GM12878 (cell line): Measurements from ENCODE around the gene RIMS1. TPM values are rescaled to one million over a fixed set of nuclear protein-coding genes. Genes with fewer than 3 reads are reported as not detected.
A peak's percentile ranks its signal among the peaks of the same experiment; 100 is the strongest.

Experiments used
- ATAC-seq: fragments of 200-7000 bp; cut with Tn5 transposase; 3 replicates; pipeline ENCODE4 v1.9.1; 2020; ENCODE audit warnings: mild to moderate bottlenecking, moderate library complexity
- BruUV-seq: library from RNA; stranded (reverse); fragments of 400-500 nt; replicated peaks from 2 replicates; lab custom pipeline; 2021; lab: Mats Ljungman, UMichigan
- CTCF ChIA-PET: fragments of 300-600 bp; sonication (Branson Sonifier 250); formaldehyde crosslinking; extraction: SDS; loops from one replicate; lab custom pipeline; 2021; ENCODE audit warnings: inconsistent platforms; lab: Yijun Ruan, JAX
- POLR2A ChIA-PET: fragments of 350-600 bp; formaldehyde crosslinking; extraction: SDS; loops from one replicate; lab custom pipeline; 2021; ENCODE audit warnings: inconsistent platforms; lab: Charles Lee
- RAD21 ChIA-PET: fragments of 300-600 bp; sonication (Branson Sonifier 250); formaldehyde crosslinking; loops from one replicate; lab custom pipeline; 2023; ENCODE audit warnings: antibody characterized with exemption; ENCODE audit not compliant: unreplicated experiment; lab: Charles Lee
- SMC1A ChIA-PET: fragments of 300-600 bp; sonication (Branson Sonifier 250); formaldehyde crosslinking; loops from one replicate; lab custom pipeline; 2023; ENCODE audit not compliant: unreplicated experiment, uncharacterized antibody; lab: Charles Lee
- DNase-seq: peaks from one replicate; pipeline ENCODE4 v3.0.0-alpha.2; 2011; ENCODE audit warnings: low read depth, low spot score
- FAIRE-seq: peaks from 3 replicates; lab custom pipeline; 2011; peaks lifted over from hg19 to GRCh38; lab: Jason Lieb, UNC
- H2AFZ ChIP-seq: 2 replicates; pipeline ENCODE4 v1.6.0; 2011; ENCODE audit warnings: low read depth, low read length, control low read depth; ENCODE audit not compliant: control insufficient read depth
- H3K27ac ChIP-seq: 2 replicates; pipeline ENCODE4 v1.5.1; 2011; ENCODE audit warnings: control low read depth; ENCODE audit not compliant: control insufficient read depth, insufficient read depth
- H3K27me3 ChIP-seq, 2 experiments: replicated peaks in 1 of 2; 2 replicates each; pipeline versions ENCODE4 v1.6.0 to v1.6.1; 2011; ENCODE audit warnings: low read length in 1 of 2; ENCODE audit not compliant: control insufficient read depth in 2 of 2, insufficient read depth in 2 of 2
- H3K36me3 ChIP-seq, 2 experiments: 2 replicates each; pipeline ENCODE4 v1.5.1; 2011; ENCODE audit warnings: low read length in 1 of 2; ENCODE audit not compliant: control insufficient read depth in 2 of 2, insufficient read depth in 2 of 2
- H3K4me1 ChIP-seq: 2 replicates; pipeline ENCODE4 v1.6.1; 2011; ENCODE audit warnings: mild to moderate bottlenecking, low read length, moderate library complexity, mixed read lengths; ENCODE audit not compliant: control insufficient read depth, insufficient read depth
- H3K4me2 ChIP-seq: 2 replicates; pipeline ENCODE4 v1.6.0; 2011; ENCODE audit warnings: control low read depth; ENCODE audit not compliant: control insufficient read depth, insufficient read depth
- H3K4me3 ChIP-seq: fragments of 200-600 bp; sonication (generic); 2 replicates; pipeline ENCODE4 v1.5.1; 2016
- H3K79me2 ChIP-seq: 2 replicates; pipeline ENCODE4 v1.6.0; 2011; ENCODE audit warnings: low read length; ENCODE audit not compliant: control insufficient read depth, insufficient read depth
- H3K9ac ChIP-seq: 2 replicates; pipeline ENCODE4 v1.8.0; 2011; ENCODE audit warnings: low read length, control low read depth, mixed read lengths; ENCODE audit not compliant: control insufficient read depth, insufficient read depth
- H3K9me3 ChIP-seq: replicated peaks from 3 replicates; pipeline ENCODE4 v1.5.1; 2011; ENCODE audit warnings: mild to moderate bottlenecking, low read length; ENCODE audit not compliant: control insufficient read depth, insufficient read depth
- H4K20me1 ChIP-seq: 2 replicates; pipeline ENCODE4 v1.6.0; 2011; ENCODE audit not compliant: control insufficient read depth, insufficient read depth
- EP300 ChIP-seq, 2 experiments: fragments of 150-350 bp in 1 of 2; IDR thresholded peaks; 2 replicates each; pipeline ENCODE4 v1.6.1; 2011 to 2012; ENCODE audit warnings: low read depth in 2 of 2, low read length in 2 of 2, borderline replicate concordance in 1 of 2, improper control_type of control experiment in 1 of 2, inconsistent platforms in 1 of 2; ENCODE audit not compliant: control insufficient read depth in 1 of 2
- GATAD2B ChIP-seq: fragments of 450-650 bp; conservative IDR thresholded peaks from 2 replicates; pipeline ENCODE4 v1.6.1; 2017; ENCODE audit warnings: low read depth, mild to moderate bottlenecking, moderate library complexity
- LARP7 ChIP-seq: fragments of 450-650 bp; IDR thresholded peaks from 2 replicates; pipeline ENCODE4 v1.6.1; 2017; ENCODE audit warnings: mild to moderate bottlenecking
- MTA2 ChIP-seq: fragments of 450-650 bp; IDR thresholded peaks from 2 replicates; pipeline ENCODE4 v1.6.1; 2016; ENCODE audit warnings: low read depth, mild to moderate bottlenecking, moderate library complexity
- NFIC ChIP-seq: IDR thresholded peaks from 2 replicates; pipeline ENCODE4 v1.6.1; 2012; ENCODE audit warnings: low read depth, mild to moderate bottlenecking, inconsistent platforms, low read length, moderate library complexity
- RAD21 ChIP-seq: IDR thresholded peaks from 2 replicates; pipeline ENCODE4 v1.6.1; 2011; ENCODE audit warnings: mild to moderate bottlenecking, low read depth, low read length, moderate library complexity; ENCODE audit not compliant: insufficient read depth
- STAT1 ChIP-seq: fragments of 450-650 bp; conservative IDR thresholded peaks from 2 replicates; pipeline ENCODE4 v1.6.1; 2014; ENCODE audit warnings: antibody characterized with exemption, mild to moderate bottlenecking
- WGBS: methylation state at CpG from one replicate; pipeline ENCODE4 v1.1.6; 2016; ENCODE audit warnings: low lambda C conversion rate; ENCODE audit not compliant: insufficient replicate concordance, insufficient coverage; ENCODE audit errors: missing lambda C conversion rate; 5-methylcytosine and 5-hydroxymethylcytosine counted together
- in situ Hi-C: fragments of 300-500 bp; cut with MboI; formaldehyde crosslinking; loops from 9 replicates; pipeline ENCODE4 v1.14.3; 2018; ENCODE audit warnings: mixed read lengths
- intact Hi-C: fragments of 100-400 bp; cut with micrococcal nuclease; formaldehyde crosslinking; loops from one replicate; pipeline ENCODE4 v1.14.2; 2022; ENCODE audit not compliant: unreplicated experiment
- polyA plus RNA-seq, 11 experiments: library from polyadenylated mRNA; depleted of rRNA in 4 of 11; unstranded in 6 of 11; stranded (reverse) in 5 of 11; fragments of >200 nt; fragmentation: Nextera tagmentation in 4 of 11; fragmentation: Illumina TruSeq in 1 of 11; extraction: Ambion mirVana in 4 of 11; extraction: Trizol in 1 of 11; gene quantifications; 1 replicate in 1 of 11; 2 replicates in 10 of 11; pipeline versions ENCODE4 v1.2.1 to v1.2.3, GENCODE V29; 2011 to 2016; ENCODE audit warnings: inconsistent platforms in 2 of 11, missing spikeins in 2 of 11, low read depth in 1 of 11
- total RNA-seq, 4 experiments: library from RNA; depleted of rRNA in 3 of 4; stranded (reverse); fragments of >200 nt in 3 of 4; fragmentation: Illumina TruSeq in 1 of 4; extraction: Trizol in 1 of 4; gene quantifications; 2 replicates each; pipeline versions ENCODE4 v1.2.1 to v1.2.3, GENCODE V29; 2013 to 2021
- TF ChIP-seq, protein P1 (sequence below), 3 experiments: IDR thresholded peaks in 2 of 3; conservative IDR thresholded peaks in 1 of 3; 2 replicates each; pipeline ENCODE4 v1.5.1; 2011; ENCODE audit warnings: low read depth in 3 of 3, low read length in 3 of 3, mild to moderate bottlenecking in 3 of 3, control low read depth in 2 of 3, moderate library complexity in 2 of 3, inconsistent platforms in 1 of 3, mixed read lengths in 1 of 3; ENCODE audit not compliant: control insufficient read depth in 2 of 3, insufficient read depth in 1 of 3; ENCODE audit errors: extremely low read depth in 1 of 3
- TF ChIP-seq, protein P2 (sequence below): IDR thresholded peaks from 2 replicates; pipeline ENCODE4 v1.6.1; 2012; ENCODE audit warnings: low read depth, low read length, improper control_type of control experiment
- TF ChIP-seq, protein P3 (sequence below): fragments of 150-350 bp; IDR thresholded peaks from 2 replicates; pipeline ENCODE4 v1.6.1; 2016; ENCODE audit warnings: low read depth, low read length

The RIMS1 gene
- total and polyA plus RNA-seq, 10 of the 15 experiments (the other 5 are each of a cell fraction or from before 2014, with no cell fraction given): 0.05 to 0.76 (median 0.23) TPM

DNA sequence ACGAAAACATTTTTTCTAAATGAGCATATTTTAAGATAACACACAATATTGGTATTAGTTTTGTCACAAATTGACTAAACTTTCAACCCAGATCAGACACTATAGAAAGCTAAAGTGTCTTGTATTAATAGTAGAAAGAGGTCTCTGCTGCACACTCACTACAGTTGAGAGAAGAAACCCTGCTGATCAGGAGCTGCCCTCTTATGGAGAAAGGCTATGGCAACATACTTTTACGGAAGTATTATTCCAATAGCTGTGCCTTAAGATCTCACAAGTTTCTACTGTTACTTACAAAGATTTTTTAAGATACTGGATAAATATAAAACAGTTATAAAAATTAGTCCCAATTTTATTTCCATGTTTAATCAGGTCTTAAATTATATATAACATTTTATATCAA is 155.7 kb downstream of the RIMS1 start:
- no TSS peak for BruUV-seq
- no peaks in the 10 kb centered on the region for H4K20me1 ChIP-seq
- no peak overlapping the region for H3K27ac ChIP-seq
- H3K27me3 ChIP-seq: no peaks in the 10 kb centered on the region
- 48% methylated on average over 2 of the region's 2 CpGs for WGBS
- no peak overlapping the region for H3K4me2 ChIP-seq
- DNase-seq (no peak), ATAC-seq (0 out of 3 replicates have a peak, but pooled peaks have one; percentile 34), FAIRE-seq (no peak)
- POLR2A ChIA-PET: interaction anchor here (0.9 kb wide), 1 partner anchor 11 kb away, joined by 3 read pairs; no protein-coding TSS in a partner anchor
- TF ChIP-seq, protein P1, sequence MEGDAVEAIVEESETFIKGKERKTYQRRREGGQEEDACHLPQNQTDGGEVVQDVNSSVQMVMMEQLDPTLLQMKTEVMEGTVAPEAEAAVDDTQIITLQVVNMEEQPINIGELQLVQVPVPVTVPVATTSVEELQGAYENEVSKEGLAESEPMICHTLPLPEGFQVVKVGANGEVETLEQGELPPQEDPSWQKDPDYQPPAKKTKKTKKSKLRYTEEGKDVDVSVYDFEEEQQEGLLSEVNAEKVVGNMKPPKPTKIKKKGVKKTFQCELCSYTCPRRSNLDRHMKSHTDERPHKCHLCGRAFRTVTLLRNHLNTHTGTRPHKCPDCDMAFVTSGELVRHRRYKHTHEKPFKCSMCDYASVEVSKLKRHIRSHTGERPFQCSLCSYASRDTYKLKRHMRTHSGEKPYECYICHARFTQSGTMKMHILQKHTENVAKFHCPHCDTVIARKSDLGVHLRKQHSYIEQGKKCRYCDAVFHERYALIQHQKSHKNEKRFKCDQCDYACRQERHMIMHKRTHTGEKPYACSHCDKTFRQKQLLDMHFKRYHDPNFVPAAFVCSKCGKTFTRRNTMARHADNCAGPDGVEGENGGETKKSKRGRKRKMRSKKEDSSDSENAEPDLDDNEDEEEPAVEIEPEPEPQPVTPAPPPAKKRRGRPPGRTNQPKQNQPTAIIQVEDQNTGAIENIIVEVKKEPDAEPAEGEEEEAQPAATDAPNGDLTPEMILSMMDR (IDR thresholded peaks at IDR 0.05 in 2 of 3, conservative IDR thresholded peaks at IDR 0.05 in 1 of 3; ENCODE audit: control insufficient read depth in 2 of 3, extremely low read depth in 1 of 3, insufficient read depth in 1 of 3, low read depth in 3 of 3, low read length in 3 of 3): peak in 1 of 3 experiments; percentile 30; a peak in 1 of 6 replicates
- TF ChIP-seq STAT1: no peak
- peak; percentile 64 for TF ChIP-seq RAD21
- in situ Hi-C loops: no loop called here
- CTCF ChIA-PET: no interaction called here
- H3K9ac ChIP-seq: no peak overlapping the region
- RAD21 ChIA-PET: no interaction called here
- SMC1A ChIA-PET: no interaction called here
- H3K79me2 ChIP-seq: no peaks in the 10 kb centered on the region
- H3K4me1 ChIP-seq: no peaks in the 10 kb centered on the region
- H2AFZ ChIP-seq: no peak overlapping the region
- intact Hi-C loops: no loop called here
- no peak overlapping the region for H3K4me3 ChIP-seq
- no peaks in the 10 kb centered on the region for H3K9me3 ChIP-seq
- no peaks in the 10 kb centered on the region for H3K36me3 ChIP-seq

GRCh38 chr6:72048080-72048479 is 161.7 kb downstream of the RIMS1 start:
- H3K79me2 ChIP-seq: no peaks in the 10 kb centered on the region
- H3K27me3 ChIP-seq: no peaks in the 10 kb centered on the region; a peak in 1 of 4 replicates
- ChIA-PET POLR2A (no interaction called here), SMC1A (interaction anchor here (1.1 kb wide), 1 partner anchor 11 kb away, joined by 3 read pairs; no protein-coding TSS in a partner anchor), RAD21 (no interaction called here), CTCF (no interaction called here)
- WGBS: 0% methylated on average over 2 of the region's 2 CpGs
- H3K36me3 ChIP-seq: no peaks in the 10 kb centered on the region
- FAIRE-seq: no peak
- no peak overlapping the region for H3K4me2 ChIP-seq
- H3K9me3 ChIP-seq: no peaks in the 10 kb centered on the region
- intact Hi-C loops (no loop called here), in situ Hi-C loops (no loop called here)
- H3K4me1 ChIP-seq: no peaks in the 10 kb centered on the region
- BruUV-seq: no TSS peak
- no peak for ATAC-seq
- H4K20me1 ChIP-seq: no peaks in the 10 kb centered on the region
- no peak overlapping the region for H3K4me3 ChIP-seq
- no peak overlapping the region for H3K27ac ChIP-seq
- H2AFZ ChIP-seq: no peak overlapping the region
- DNase-seq: no peak
- no peak overlapping the region for H3K9ac ChIP-seq
- TF ChIP-seq EP300 (IDR thresholded peaks at IDR 0.05; ENCODE audit: borderline replicate concordance in 1 of 2, control insufficient read depth in 1 of 2, low read depth in 2 of 2, low read length in 2 of 2) (no peak), MTA2 (no peak), GATAD2B (no peak), NFIC (no peak), LARP7 (no peak)
- TF ChIP-seq, protein P2, sequence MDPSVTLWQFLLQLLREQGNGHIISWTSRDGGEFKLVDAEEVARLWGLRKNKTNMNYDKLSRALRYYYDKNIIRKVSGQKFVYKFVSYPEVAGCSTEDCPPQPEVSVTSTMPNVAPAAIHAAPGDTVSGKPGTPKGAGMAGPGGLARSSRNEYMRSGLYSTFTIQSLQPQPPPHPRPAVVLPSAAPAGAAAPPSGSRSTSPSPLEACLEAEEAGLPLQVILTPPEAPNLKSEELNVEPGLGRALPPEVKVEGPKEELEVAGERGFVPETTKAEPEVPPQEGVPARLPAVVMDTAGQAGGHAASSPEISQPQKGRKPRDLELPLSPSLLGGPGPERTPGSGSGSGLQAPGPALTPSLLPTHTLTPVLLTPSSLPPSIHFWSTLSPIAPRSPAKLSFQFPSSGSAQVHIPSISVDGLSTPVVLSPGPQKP: no peak
- TF ChIP-seq, protein P3, sequence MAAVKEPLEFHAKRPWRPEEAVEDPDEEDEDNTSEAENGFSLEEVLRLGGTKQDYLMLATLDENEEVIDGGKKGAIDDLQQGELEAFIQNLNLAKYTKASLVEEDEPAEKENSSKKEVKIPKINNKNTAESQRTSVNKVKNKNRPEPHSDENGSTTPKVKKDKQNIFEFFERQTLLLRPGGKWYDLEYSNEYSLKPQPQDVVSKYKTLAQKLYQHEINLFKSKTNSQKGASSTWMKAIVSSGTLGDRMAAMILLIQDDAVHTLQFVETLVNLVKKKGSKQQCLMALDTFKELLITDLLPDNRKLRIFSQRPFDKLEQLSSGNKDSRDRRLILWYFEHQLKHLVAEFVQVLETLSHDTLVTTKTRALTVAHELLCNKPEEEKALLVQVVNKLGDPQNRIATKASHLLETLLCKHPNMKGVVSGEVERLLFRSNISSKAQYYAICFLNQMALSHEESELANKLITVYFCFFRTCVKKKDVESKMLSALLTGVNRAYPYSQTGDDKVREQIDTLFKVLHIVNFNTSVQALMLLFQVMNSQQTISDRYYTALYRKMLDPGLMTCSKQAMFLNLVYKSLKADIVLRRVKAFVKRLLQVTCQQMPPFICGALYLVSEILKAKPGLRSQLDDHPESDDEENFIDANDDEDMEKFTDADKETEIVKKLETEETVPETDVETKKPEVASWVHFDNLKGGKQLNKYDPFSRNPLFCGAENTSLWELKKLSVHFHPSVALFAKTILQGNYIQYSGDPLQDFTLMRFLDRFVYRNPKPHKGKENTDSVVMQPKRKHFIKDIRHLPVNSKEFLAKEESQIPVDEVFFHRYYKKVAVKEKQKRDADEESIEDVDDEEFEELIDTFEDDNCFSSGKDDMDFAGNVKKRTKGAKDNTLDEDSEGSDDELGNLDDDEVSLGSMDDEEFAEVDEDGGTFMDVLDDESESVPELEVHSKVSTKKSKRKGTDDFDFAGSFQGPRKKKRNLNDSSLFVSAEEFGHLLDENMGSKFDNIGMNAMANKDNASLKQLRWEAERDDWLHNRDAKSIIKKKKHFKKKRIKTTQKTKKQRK: no peak
